ENCODE results near the gene RBP5.

The RBP5 gene

GRCh38 chr12:7101047-7101693 lies 27.5 kb downstream of the RBP5 start:
- no peak for ATAC-seq

GRCh38 chr12:7100239-7100638 lies 28.4 kb downstream of the RBP5 start:
- ATAC-seq = no peak
- DNase-seq = no peak

More at GRCh38 chr12:7101047-7101693, 27.5 kb downstream of the RBP5 start:
- DNase-seq = no peak

GRCh38 chr12:7099290-7099996 lies 29.2 kb downstream of the RBP5 start:
- ATAC-seq = no peak
- no peak for DNase-seq

GRCh38 chr12:7096979-7097378 lies 31.7 kb downstream of the RBP5 start:
- ATAC-seq (no peak), DNase-seq (no peak)

- DNase-seq (no peak), ATAC-seq (no peak)
Measured at GRCh38 chr12:7096006-7096932, 32.4 kb downstream of the RBP5 start.

- DNase-seq (no peak), ATAC-seq (no peak)
Measured at GRCh38 chr12:7093892-7094291, 34.8 kb downstream of the RBP5 start.

- ATAC-seq (no peak), DNase-seq (no peak)
Measured at GRCh38 chr12:7093486-7093885, 35.2 kb downstream of the RBP5 start.

GRCh38 chr12:7092986-7093460 lies 35.7 kb downstream of the RBP5 start:
- no peak for ATAC-seq
- DNase-seq = no peak

GRCh38 chr12:7092229-7092985 lies 36.3 kb downstream of the RBP5 start, which contains the start of gene C1R:
Gene C1R, minus strand, starts transcription at chr12:7092445. Its CDS starts 57 bp downstream, at chr12:7092388.
- peak; percentile 74 for DNase-seq
- ATAC-seq = peak; percentile 47

- ATAC-seq (peak; percentile 15), DNase-seq (no peak)
Measured at GRCh38 chr12:7091660-7092228, 36.9 kb downstream of the RBP5 start.

GRCh38 chr12:7091171-7091570 lies 37.5 kb downstream of the RBP5 start:
- DNase-seq = no peak
- ATAC-seq = no peak

GRCh38 chr12:7090222-7090998 lies 38.3 kb downstream of the RBP5 start:
- ATAC-seq = no peak
- DNase-seq = no peak

GRCh38 chr12:7089196-7089871 lies 39.4 kb downstream of the RBP5 start:
- no peak for ATAC-seq
- DNase-seq = no peak

- DNase-seq (no peak), ATAC-seq (no peak)
Measured at GRCh38 chr12:7083125-7083524, 45.6 kb downstream of the RBP5 start.

GRCh38 chr12:7081037-7081436 lies 47.7 kb downstream of the RBP5 start:
- DNase-seq = no peak
- no peak for ATAC-seq

- no peak for ATAC-seq
- no peak for DNase-seq
Measured at GRCh38 chr12:7079826-7080125, 48.9 kb downstream of the RBP5 start.

GRCh38 chr12:7078163-7078562 lies 50.5 kb downstream of the RBP5 start:
- ATAC-seq (no peak), DNase-seq (no peak)

- DNase-seq (no peak), ATAC-seq (no peak)
Measured at GRCh38 chr12:7076493-7076892, 52.2 kb downstream of the RBP5 start.

GRCh38 chr12:7075939-7076338 lies 52.8 kb downstream of the RBP5 start:
- no peak for DNase-seq
- no peak for ATAC-seq

GRCh38 chr12:7075518-7075917 lies 53.2 kb downstream of the RBP5 start:
- DNase-seq = no peak
- no peak for ATAC-seq

Data from stimulated activated naive CD8-positive, alpha-beta T cell treated with anti-CD3 and anti-CD28 coated beads, Interleukin-15, Interleukin-2, amounts not matched to agents 100 U/mL and 50 U/mL, for 24 hours (primary cell).